Adipocyte (in vitro differentiated cells): Measurements from ENCODE around the gene SRC.

ENCODE experiments used
- DNase-seq: peaks from one replicate; pipeline ENCODE4 v3.0.0-alpha.2; 2015; ENCODE audit warnings: low read depth
- H3K27me3 ChIP-seq: replicated peaks from 2 replicates; pipeline ENCODE4 v1.7.0; 2013; ENCODE audit warnings: mild to moderate bottlenecking, low read length, moderate library complexity; ENCODE audit not compliant: control insufficient read depth, insufficient read depth
- H3K36me3 ChIP-seq: 2 replicates; pipeline ENCODE4 v1.7.0; 2013; ENCODE audit warnings: low read length, mild to moderate bottlenecking, moderate library complexity; ENCODE audit not compliant: control insufficient read depth, insufficient read depth, severe bottlenecking
- H3K4me1 ChIP-seq: 2 replicates; pipeline ENCODE4 v1.7.0; 2013; ENCODE audit warnings: mild to moderate bottlenecking, low read length, moderate library complexity; ENCODE audit not compliant: control insufficient read depth, insufficient read depth
- H3K4me3 ChIP-seq: 2 replicates; pipeline ENCODE4 v1.7.0; 2013; ENCODE audit warnings: mild to moderate bottlenecking, low read length, moderate library complexity
- H3K9ac ChIP-seq: 2 replicates; pipeline ENCODE4 v1.7.0; 2013; ENCODE audit warnings: mild to moderate bottlenecking, low read length, moderate library complexity
- H3K9me3 ChIP-seq: 2 replicates; pipeline ENCODE4 v1.7.0; 2013; ENCODE audit warnings: mild to moderate bottlenecking, low read length, moderate library complexity; ENCODE audit not compliant: control insufficient read depth

Gene SRC

GRCh38 chr20:37382482-37383120 lies 36.7 kb downstream of the SRC start:
- Histone ChIP-seq H3K36me3 (peaks cover 17% of the 10 kb centered on the region), H3K27me3 (no peaks in the 10 kb centered on the region), H3K9me3 (no peaks in the 10 kb centered on the region), H3K4me1 (peaks cover 9% of the 10 kb centered on the region), H3K4me3 (no peak overlapping the region), H3K9ac (no peak overlapping the region)
- DNase-seq = no peak

- Histone ChIP-seq H3K4me3 (no peak overlapping the region), H3K36me3 (peaks cover 19% of the 10 kb centered on the region), H3K9ac (peak overlapping the region; percentile 77), H3K9me3 (no peaks in the 10 kb centered on the region), H3K4me1 (peaks cover 9% of the 10 kb centered on the region), H3K27me3 (no peaks in the 10 kb centered on the region)
- DNase-seq = peak; percentile 36
Measured at GRCh38 chr20:37383229-37383989, 37.5 kb downstream of the SRC start.

- Histone ChIP-seq H3K27me3 (no peaks in the 10 kb centered on the region), H3K9me3 (no peaks in the 10 kb centered on the region), H3K4me1 (peaks cover 9% of the 10 kb centered on the region), H3K4me3 (peak overlapping the region; percentile 70), H3K36me3 (peaks cover 26% of the 10 kb centered on the region), H3K9ac (peak overlapping the region; percentile 77)
- DNase-seq = peak; percentile 77
Measured at GRCh38 chr20:37384683-37385174, 38.8 kb downstream of the SRC start.

- no peak for DNase-seq
- H3K36me3 ChIP-seq = peaks cover 30% of the 10 kb centered on the region
Measured at GRCh38 chr20:37385176-37385575, 39.2 kb downstream of the SRC start.

GRCh38 chr20:37385659-37386504 lies 39.9 kb downstream of the SRC start:
- Histone ChIP-seq H3K4me3 (no peak overlapping the region), H3K36me3 (peaks cover 32% of the 10 kb centered on the region), H3K9ac (no peak overlapping the region), H3K27me3 (no peaks in the 10 kb centered on the region), H3K9me3 (no peaks in the 10 kb centered on the region), H3K4me1 (peaks cover 3% of the 10 kb centered on the region)
- no peak for DNase-seq

More at GRCh38 chr20:37385176-37385575, 39.2 kb downstream of the SRC start:
- Histone ChIP-seq H3K4me1 (peaks cover 6% of the 10 kb centered on the region), H3K9me3 (no peaks in the 10 kb centered on the region), H3K4me3 (no peak overlapping the region), H3K9ac (no peak overlapping the region), H3K27me3 (no peaks in the 10 kb centered on the region)

- no peak overlapping the region for H3K4me3 ChIP-seq
- DNase-seq = no peak
- peaks cover 32% of the 10 kb centered on the region for H3K36me3 ChIP-seq
- no peak overlapping the region for H3K9ac ChIP-seq
- H3K9me3 ChIP-seq = no peaks in the 10 kb centered on the region
- H3K4me1 ChIP-seq = peaks cover 3% of the 10 kb centered on the region
- no peaks in the 10 kb centered on the region for H3K27me3 ChIP-seq
Measured at GRCh38 chr20:37386505-37387251, 40.7 kb downstream of the SRC start.

- no peaks in the 10 kb centered on the region for H3K9me3 ChIP-seq
- no peak overlapping the region for H3K4me3 ChIP-seq
- no peak for DNase-seq
- no peaks in the 10 kb centered on the region for H3K27me3 ChIP-seq
- no peak overlapping the region for H3K9ac ChIP-seq
- H3K36me3 ChIP-seq = peaks cover 36% of the 10 kb centered on the region
- H3K4me1 ChIP-seq = peaks cover 3% of the 10 kb centered on the region
Measured at GRCh38 chr20:37387519-37388269, 41.8 kb downstream of the SRC start.

- no peaks in the 10 kb centered on the region for H3K4me1 ChIP-seq
- no peak overlapping the region for H3K9ac ChIP-seq
- peaks cover 36% of the 10 kb centered on the region for H3K36me3 ChIP-seq
- no peak for DNase-seq
- no peak overlapping the region for H3K4me3 ChIP-seq
- H3K9me3 ChIP-seq = no peaks in the 10 kb centered on the region
- H3K27me3 ChIP-seq = no peaks in the 10 kb centered on the region
Measured at GRCh38 chr20:37388831-37389230, 42.9 kb downstream of the SRC start.

GRCh38 chr20:37389241-37389747 lies 43.4 kb downstream of the SRC start:
- Histone ChIP-seq H3K27me3 (no peaks in the 10 kb centered on the region), H3K36me3 (peaks cover 39% of the 10 kb centered on the region), H3K9ac (no peak overlapping the region), H3K9me3 (no peaks in the 10 kb centered on the region), H3K4me3 (no peak overlapping the region), H3K4me1 (no peaks in the 10 kb centered on the region)
- no peak for DNase-seq

- Histone ChIP-seq H3K9me3 (no peaks in the 10 kb centered on the region), H3K4me1 (peaks cover 5% of the 10 kb centered on the region), H3K27me3 (no peaks in the 10 kb centered on the region), H3K9ac (no peak overlapping the region), H3K4me3 (no peak overlapping the region), H3K36me3 (peaks cover 39% of the 10 kb centered on the region)
- DNase-seq = no peak
Measured at GRCh38 chr20:37389844-37390275, 43.9 kb downstream of the SRC start.
